Omental fat pad (tissue), 4 donors: ENCODE data around the gene TMEM229A. TPM values are rescaled to one million over a fixed set of nuclear protein-coding genes. Genes with fewer than 3 reads are reported as not detected.

Source experiments
- ATAC-seq: fragments of 150-250 bp; one replicate; pipeline ENCODE4 v1.9.1; 2016; ENCODE audit warnings: mild to moderate bottlenecking, moderate library complexity; ENCODE audit not compliant: low FRiP score
- DNase-seq: peaks from one replicate; pipeline ENCODE4 v3.0.0-alpha.2; 2019; ENCODE audit warnings: low spot score
- total RNA-seq, 4 donors: library from RNA; depleted of rRNA; stranded (reverse); fragments of >200 nt; gene quantifications; one replicate each; pipeline ENCODE4 v1.1.0, GENCODE V29; 2016
- TF ChIP-seq, protein P1 (sequence below), 3 donors: fragments of 450-650 bp; IDR thresholded peaks; one replicate each; pipeline ENCODE4 v1.5.1; 2016 to 2017; ENCODE audit warnings: antibody characterized with exemption in 3 of 3, mild to moderate bottlenecking in 3 of 3, moderate library complexity in 2 of 3

The TMEM229A gene
- total RNA-seq, 4 donors from 2014 or later, result not detected

DNA sequence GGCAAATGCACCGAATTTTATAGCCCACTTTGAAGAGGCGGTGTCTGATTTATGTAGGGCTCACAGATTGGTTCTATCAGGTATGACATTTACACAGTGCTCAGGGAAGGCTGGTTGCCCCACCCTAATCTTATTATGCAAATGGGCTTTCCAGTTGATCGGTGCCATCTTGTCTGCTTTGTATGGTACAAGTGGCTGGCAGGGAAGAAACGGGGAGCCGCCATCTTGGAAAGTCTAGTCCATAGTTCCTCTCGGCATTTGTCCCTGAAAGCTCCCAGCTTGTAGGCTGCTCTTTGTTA is 36.6 kb downstream of the TMEM229A start:
- ATAC-seq, result no peak
- DNase-seq, result no peak
- TF ChIP-seq, protein P1, sequence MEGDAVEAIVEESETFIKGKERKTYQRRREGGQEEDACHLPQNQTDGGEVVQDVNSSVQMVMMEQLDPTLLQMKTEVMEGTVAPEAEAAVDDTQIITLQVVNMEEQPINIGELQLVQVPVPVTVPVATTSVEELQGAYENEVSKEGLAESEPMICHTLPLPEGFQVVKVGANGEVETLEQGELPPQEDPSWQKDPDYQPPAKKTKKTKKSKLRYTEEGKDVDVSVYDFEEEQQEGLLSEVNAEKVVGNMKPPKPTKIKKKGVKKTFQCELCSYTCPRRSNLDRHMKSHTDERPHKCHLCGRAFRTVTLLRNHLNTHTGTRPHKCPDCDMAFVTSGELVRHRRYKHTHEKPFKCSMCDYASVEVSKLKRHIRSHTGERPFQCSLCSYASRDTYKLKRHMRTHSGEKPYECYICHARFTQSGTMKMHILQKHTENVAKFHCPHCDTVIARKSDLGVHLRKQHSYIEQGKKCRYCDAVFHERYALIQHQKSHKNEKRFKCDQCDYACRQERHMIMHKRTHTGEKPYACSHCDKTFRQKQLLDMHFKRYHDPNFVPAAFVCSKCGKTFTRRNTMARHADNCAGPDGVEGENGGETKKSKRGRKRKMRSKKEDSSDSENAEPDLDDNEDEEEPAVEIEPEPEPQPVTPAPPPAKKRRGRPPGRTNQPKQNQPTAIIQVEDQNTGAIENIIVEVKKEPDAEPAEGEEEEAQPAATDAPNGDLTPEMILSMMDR (IDR thresholded peaks at IDR 0.05), result no peak

DNA sequence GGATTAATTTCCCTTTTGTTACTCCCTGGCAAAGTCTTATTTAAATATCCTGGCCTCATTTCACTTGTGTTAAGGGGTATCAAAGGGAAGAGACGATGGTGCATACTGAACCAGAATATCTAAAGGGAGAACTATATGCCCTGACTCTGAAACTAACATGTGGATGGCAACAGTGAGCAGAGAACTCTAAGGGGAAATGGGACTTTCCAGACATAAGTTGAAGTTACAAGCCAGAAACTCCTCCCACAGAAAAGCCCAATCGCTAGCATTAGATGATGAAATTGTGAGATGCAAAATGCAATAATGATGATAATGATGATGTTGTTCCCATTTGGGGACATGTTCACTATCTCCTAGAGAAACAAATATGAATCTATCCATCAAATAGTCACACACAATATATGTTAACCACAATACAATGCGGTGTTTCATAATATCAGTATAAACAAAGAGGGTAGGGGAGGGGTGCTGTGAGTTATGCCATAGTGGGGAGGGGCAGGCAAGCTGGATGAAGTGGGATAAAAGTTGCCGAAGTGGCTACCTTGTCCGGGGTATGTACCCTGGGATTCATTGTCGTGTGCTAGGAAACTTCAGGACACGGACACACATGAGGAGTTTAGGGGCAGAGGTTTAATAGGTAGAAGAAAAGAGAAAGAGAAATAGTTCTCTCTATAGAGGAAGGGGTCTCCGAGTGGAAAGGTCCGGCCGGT is 37.1 kb downstream of the TMEM229A start:
- ATAC-seq (no peak), DNase-seq (no peak)
- TF ChIP-seq, protein P1 (IDR thresholded peaks at IDR 0.05), result no peak

DNA sequence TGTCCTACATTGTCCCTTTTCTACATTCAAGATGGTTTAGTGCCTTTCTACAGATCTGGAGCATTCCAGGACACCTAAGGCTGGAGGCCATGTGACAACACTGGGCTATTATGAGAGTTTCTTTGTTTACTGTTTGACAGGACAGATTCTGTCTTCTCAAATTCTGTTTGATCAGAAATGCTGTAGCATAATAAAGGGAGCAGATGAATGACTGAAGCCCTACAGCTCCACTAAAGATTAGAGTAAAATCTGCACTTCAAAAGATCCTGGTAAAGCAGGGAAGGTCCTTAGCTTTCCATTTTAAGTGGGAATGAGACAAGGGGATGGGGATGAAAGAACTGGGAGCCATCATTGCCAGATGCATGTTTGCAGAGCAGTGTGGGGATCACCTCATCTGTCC is 38.4 kb downstream of the TMEM229A start:
- DNase-seq (no peak), ATAC-seq (no peak)
- TF ChIP-seq, protein P1 (IDR thresholded peaks at IDR 0.05), result no peak

DNA sequence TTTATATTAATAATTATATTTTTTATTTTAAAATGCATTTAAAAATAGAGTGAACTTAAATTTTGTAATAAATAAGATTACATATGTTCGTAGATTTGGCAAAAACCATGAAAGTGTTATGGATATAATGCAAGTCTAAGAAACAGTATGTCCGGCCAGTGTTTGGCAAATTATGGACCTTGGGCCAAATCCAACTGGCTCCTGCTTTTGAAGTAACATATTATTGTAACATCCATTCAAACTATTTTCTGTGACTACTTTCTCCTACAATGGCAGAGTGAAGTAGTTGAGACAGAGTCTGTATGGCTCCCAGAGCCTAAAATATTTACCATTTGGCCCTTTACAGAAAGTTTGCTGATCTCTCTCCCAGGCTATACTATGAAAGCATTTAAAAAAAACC is 38.9 kb downstream of the TMEM229A start:
- DNase-seq (no peak), ATAC-seq (no peak)
- TF ChIP-seq, protein P1 (IDR thresholded peaks at IDR 0.05), result no peak

DNA sequence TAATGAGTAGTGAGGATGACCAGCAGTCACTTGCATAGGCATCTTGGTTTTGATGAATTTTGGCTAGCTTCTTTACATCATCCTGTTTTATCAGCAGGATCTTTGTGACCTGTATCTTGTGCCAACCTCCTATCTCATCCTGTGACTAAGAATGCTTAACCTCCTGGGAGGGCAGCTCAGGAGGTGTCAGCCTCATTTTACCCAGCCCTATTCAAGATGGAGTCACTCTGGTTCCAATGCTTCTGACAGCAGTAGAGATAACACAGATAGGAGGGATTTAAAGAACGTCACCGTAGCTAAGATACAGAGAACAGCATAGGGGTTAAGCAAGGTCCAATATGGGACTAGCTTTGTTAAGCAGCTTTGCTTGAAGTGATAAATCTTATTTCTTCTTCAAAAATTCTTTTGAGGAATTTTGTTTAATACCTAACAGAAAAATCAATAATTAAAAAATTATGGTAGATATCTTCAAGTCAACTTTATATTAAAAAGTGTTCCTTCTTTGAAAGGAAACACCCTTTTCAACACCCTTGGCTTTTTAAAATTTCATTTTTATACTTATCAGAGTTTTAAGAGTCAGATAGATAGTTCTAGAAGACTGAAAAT is 39.9 kb downstream of the TMEM229A start:
- DNase-seq (no peak), ATAC-seq (no peak)
- TF ChIP-seq, protein P1 (IDR thresholded peaks at IDR 0.05), result no peak

DNA sequence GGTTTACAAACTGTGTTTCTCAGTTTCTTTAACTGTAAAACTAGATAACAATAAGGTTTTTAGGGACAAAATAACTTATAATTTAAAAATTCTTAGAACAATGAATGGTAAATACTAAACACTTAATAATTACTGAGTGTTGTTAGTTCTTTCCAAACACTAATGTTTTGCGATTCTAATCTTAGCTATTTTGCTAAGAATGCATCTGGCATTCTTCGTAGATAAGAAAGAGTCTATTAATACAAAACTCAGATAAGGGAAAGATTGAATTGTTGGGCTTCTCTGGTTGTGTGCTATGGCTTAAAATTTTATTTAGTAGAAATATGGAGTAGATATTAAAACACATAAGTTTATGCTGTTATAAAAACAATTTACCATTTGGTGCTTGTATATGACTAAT is 45.4 kb downstream of the TMEM229A start:
- TF ChIP-seq, protein P1 (IDR thresholded peaks at IDR 0.05), result no peak
- DNase-seq (no peak), ATAC-seq (no peak)

Other genes starting within 250 kb of the TMEM229A start
- not detected for gene HYAL4, start 187.9 kb downstream of the TMEM229A start, total RNA-seq
- not detected for gene SPAM1, start 107.8 kb downstream of the TMEM229A start, total RNA-seq